GM12801 (cell line): ENCODE data around the gene GPR157.

ENCODE experiments used
- TF ChIP-seq, protein P1 (sequence below): IDR thresholded peaks from one replicate; pipeline ENCODE4 v1.5.1; 2011; ENCODE audit warnings: control low read depth; ENCODE audit not compliant: insufficient read length; ENCODE audit errors: extremely low read depth

The GPR157 gene

DNA sequence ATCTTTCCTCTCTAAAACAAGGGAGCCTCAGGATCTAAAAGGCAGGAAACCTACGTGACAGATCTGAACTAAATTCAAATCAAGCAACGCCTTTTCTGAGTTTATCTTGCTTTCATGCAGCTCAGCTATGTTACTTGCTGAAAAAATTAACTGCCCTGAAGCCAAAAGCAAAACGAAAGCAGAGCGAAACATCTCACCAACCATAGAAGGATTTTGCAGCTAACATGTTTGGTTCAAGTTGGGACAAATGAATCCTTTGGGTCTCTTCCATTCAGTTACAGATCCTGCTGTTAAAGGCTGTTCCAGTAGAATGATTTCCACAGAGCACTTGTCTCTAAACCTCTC lies 59.9 kb downstream of the GPR157 start:
- TF ChIP-seq, protein P1, sequence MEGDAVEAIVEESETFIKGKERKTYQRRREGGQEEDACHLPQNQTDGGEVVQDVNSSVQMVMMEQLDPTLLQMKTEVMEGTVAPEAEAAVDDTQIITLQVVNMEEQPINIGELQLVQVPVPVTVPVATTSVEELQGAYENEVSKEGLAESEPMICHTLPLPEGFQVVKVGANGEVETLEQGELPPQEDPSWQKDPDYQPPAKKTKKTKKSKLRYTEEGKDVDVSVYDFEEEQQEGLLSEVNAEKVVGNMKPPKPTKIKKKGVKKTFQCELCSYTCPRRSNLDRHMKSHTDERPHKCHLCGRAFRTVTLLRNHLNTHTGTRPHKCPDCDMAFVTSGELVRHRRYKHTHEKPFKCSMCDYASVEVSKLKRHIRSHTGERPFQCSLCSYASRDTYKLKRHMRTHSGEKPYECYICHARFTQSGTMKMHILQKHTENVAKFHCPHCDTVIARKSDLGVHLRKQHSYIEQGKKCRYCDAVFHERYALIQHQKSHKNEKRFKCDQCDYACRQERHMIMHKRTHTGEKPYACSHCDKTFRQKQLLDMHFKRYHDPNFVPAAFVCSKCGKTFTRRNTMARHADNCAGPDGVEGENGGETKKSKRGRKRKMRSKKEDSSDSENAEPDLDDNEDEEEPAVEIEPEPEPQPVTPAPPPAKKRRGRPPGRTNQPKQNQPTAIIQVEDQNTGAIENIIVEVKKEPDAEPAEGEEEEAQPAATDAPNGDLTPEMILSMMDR: no peak

DNA sequence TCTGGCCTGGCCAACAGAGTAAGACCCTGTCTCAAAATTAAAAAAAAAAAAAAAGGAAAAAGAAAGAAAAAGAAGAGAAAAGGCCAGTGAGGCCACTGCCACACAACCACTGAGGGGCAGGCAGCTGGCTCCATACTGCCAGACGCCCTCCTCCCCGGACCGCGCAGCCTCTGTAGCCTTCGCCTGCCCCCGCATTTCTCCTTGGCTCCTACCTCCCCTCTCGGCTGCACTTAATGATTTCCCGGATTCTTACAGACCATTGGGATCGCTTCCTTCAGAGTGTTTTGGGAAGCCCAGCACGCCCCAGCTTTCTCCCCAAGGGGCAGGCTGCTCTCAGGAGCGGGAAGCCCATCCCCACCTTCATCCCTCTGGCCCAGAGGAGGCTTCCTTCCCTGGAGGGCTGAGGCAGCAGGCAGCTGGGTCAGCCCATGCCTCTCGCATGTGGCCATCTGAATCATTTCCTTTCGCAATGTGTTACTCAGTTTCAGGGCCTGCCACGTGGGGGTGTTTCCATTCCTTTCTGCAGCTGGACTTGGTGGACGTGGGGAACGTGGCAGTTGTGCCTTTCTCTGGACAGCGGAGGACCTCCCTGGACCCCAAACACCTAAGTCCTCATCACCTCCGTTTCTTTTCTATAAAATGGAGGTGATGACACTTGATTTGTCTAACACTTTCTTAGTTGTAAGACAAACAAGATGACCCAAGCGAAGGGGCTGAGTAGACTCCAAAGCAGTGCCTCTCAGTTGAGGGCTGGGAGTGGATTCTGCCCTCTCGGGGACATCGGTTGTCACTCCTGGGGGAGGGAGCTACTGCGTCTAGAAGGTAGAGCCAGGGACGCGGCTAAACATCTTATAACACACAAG lies 61.7 kb downstream of the GPR157 start:
- TF ChIP-seq, protein P1: no peak

GRCh38 chr1:9065213-9065751 lies 63.6 kb downstream of the GPR157 start:
- TF ChIP-seq, protein P1: no peak

DNA sequence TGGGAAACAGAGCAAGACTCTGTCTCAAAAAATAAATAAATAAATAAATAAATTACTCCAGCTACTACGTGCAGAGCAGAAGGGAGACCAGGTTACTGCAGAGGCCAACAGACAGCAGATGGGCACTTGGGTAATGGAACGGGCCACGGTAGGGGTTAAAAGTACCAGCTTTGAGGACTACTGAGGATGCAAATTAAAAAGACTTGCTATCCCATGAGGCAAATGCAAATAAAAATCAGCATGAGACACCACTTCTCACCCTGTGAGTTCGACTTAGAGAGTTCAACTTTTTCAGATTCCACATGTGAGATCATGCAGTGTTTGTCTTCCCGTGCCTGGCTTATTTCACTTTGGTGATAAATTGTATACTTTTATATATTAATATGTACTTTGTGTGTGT lies 66.1 kb downstream of the GPR157 start:
- TF ChIP-seq, protein P1: no peak

- TF ChIP-seq, protein P1: no peak
Observed at GRCh38 chr1:9062021-9062471, 66.9 kb downstream of the GPR157 start.

DNA sequence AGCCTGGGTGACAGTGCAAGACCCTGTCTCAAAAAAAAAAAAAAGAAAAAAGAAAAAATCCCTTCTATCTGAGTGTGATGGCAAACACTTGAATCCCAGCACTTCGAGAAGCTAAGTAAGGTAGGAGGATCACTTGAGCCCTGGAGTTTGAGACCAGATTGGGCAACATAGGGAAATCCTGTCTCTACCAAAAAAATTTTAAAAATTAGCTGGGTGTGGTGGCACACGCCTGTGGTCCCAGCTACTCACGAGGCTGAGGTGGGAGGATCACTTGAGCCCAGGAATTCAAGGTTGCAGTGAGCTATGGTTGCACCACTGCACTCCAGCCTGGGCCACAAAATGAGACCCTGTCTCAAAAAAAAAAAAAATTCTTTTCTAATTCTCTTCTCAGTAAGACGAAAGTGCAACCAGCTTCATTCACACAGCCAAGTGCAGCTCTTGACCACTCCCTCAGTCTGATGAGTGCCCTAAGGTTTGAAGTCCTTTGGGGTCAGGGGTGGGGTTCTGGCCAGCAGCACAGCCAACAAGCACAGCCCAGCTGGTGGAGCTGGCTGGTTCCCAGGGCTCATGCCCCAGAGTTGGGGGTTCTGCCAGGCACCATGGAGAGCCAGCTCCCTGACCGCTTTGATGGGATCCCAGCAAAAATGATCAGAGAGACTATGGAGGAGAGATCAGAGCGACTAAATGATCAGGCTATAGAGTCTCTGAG lies 67.5 kb downstream of the GPR157 start:
- TF ChIP-seq, protein P1: no peak
